ENCODE data around the gene OST4.
"Not testable (repeated sequence)": the region's sequence is repeated elsewhere in the genome, so short reads cannot be mapped to it uniquely, and the experiment has no call there.

Gene OST4

GRCh38 chr2:27071277-27071989 is at the start of gene OST4:
TSS of gene OST4 (minus strand) at chr2:27071654.
- H3K4me1 ChIP-seq = peaks cover 73% of the 10 kb centered on the region
- H3K9ac ChIP-seq = peak within 1 kb of the TSS; percentile 90
- H3K27ac ChIP-seq = peak within 1 kb of the TSS; percentile 93
- peak within 1 kb of the TSS; percentile 87 for H3K4me3 ChIP-seq
- peaks cover 39% of the 10 kb centered on the region for H3K36me3 ChIP-seq
- TF ChIP-seq Cebpa-rat (IDR thresholded peaks at IDR 0.05) = no peak
- H3K27me3 ChIP-seq = no peaks in the 10 kb centered on the region
- peaks cover 43% of the 10 kb centered on the region for H4K20me1 ChIP-seq
- H3K4me2 ChIP-seq = peak within 1 kb of the TSS; percentile 100
- H3K9me3 ChIP-seq = no peaks in the 10 kb centered on the region

- not testable (repeated sequence) for H4K20me1 ChIP-seq, H3K9me3 ChIP-seq, H3K36me3 ChIP-seq, H3K9ac ChIP-seq, H3K27ac ChIP-seq
- H3K4me2 ChIP-seq = peak overlapping the region; percentile 85
- H3K4me1 ChIP-seq = 0 out of 2 replicates have a peak, but pooled peaks cover 12% of the 10 kb centered on the region
- H3K4me3 ChIP-seq = peak overlapping the region; percentile 68
- peaks cover 75% of the 10 kb centered on the region for H3K27me3 ChIP-seq
These were observed 47.8 kb upstream of the OST4 start for GRCh38 chr2:27119330-27119670.

- Histone ChIP-seq H4K20me1 (no peaks in the 10 kb centered on the region), H3K36me3 (no peaks in the 10 kb centered on the region), H3K9ac (peak within 1 kb of the TSS; percentile 60), H3K9me3 (no peaks in the 10 kb centered on the region), H3K4me2 (peak within 1 kb of the TSS; percentile 85), H3K27ac (0 out of 2 replicates have a peak within 1 kb of the TSS, but pooled peaks have one; percentile 26), H3K4me1 (0 out of 2 replicates have a peak, but pooled peaks cover 12% of the 10 kb centered on the region), H3K27me3 (peaks cover 69% of the 10 kb centered on the region), H3K4me3 (peak within 1 kb of the TSS; percentile 68)
- no peak for TF ChIP-seq Cebpa-rat (IDR thresholded peaks at IDR 0.05)
These were observed 47.3 kb upstream of the OST4 start, which contains the start of gene CGREF1 for GRCh38 chr2:27118525-27119329. TSS of gene CGREF1 (minus strand) at chr2:27119128. CDS start at chr2:27104366, 14,762 bp downstream.

GRCh38 chr2:27117995-27118524 is 46.6 kb upstream of the OST4 start:
- TF ChIP-seq Cebpa-rat (IDR thresholded peaks at IDR 0.05) = no peak
- Histone ChIP-seq H3K27ac (no peak overlapping the region), H3K4me3 (peak overlapping the region; percentile 68), H4K20me1 (no peaks in the 10 kb centered on the region), H3K36me3 (no peaks in the 10 kb centered on the region), H3K9me3 (no peaks in the 10 kb centered on the region), H3K4me1 (0 out of 2 replicates have a peak, but pooled peaks cover 12% of the 10 kb centered on the region), H3K4me2 (peak overlapping the region; percentile 85), H3K27me3 (peaks cover 62% of the 10 kb centered on the region), H3K9ac (no peak overlapping the region)

- Histone ChIP-seq H4K20me1 (no peaks in the 10 kb centered on the region), H3K4me3 (no peak overlapping the region), H3K4me2 (no peak overlapping the region), H3K27me3 (peaks cover 37% of the 10 kb centered on the region), H3K27ac (no peak overlapping the region), H3K9me3 (no peaks in the 10 kb centered on the region), H3K9ac (no peak overlapping the region), H3K36me3 (no peaks in the 10 kb centered on the region), H3K4me1 (0 out of 2 replicates have a peak, but pooled peaks cover 12% of the 10 kb centered on the region)
- TF ChIP-seq Cebpa-rat (IDR thresholded peaks at IDR 0.05) = no peak
These were observed 44.1 kb upstream of the OST4 start for GRCh38 chr2:27115519-27115918.

- not testable (repeated sequence) for H3K9ac ChIP-seq, H3K4me3 ChIP-seq, H3K4me2 ChIP-seq, H3K9me3 ChIP-seq, H3K4me1 ChIP-seq, H3K27ac ChIP-seq, H3K27me3 ChIP-seq, H4K20me1 ChIP-seq, H3K36me3 ChIP-seq
These were observed 40.1 kb upstream of the OST4 start for GRCh38 chr2:27111392-27112078.

- H4K20me1 ChIP-seq, H3K36me3 ChIP-seq, H3K27me3 ChIP-seq, H3K9ac ChIP-seq, H3K4me1 ChIP-seq, H3K4me2 ChIP-seq, H3K9me3 ChIP-seq, H3K4me3 ChIP-seq, H3K27ac ChIP-seq: not testable (repeated sequence)
These were observed 39.3 kb upstream of the OST4 start for GRCh38 chr2:27110603-27111352.

GRCh38 chr2:27109083-27109482 is 37.6 kb upstream of the OST4 start:
- no peak overlapping the region for H3K4me2 ChIP-seq
- H3K4me1 ChIP-seq = peaks cover 14% of the 10 kb centered on the region
- no peaks in the 10 kb centered on the region for H3K9me3 ChIP-seq
- no peak overlapping the region for H3K9ac ChIP-seq
- no peaks in the 10 kb centered on the region for H4K20me1 ChIP-seq
- no peaks in the 10 kb centered on the region for H3K27me3 ChIP-seq
- no peaks in the 10 kb centered on the region for H3K36me3 ChIP-seq
- TF ChIP-seq Cebpa-rat (IDR thresholded peaks at IDR 0.05) = no peak
- no peak overlapping the region for H3K4me3 ChIP-seq
- no peak overlapping the region for H3K27ac ChIP-seq

GRCh38 chr2:27108221-27108620 is 36.8 kb upstream of the OST4 start:
- Histone ChIP-seq H3K4me1 (peaks cover 14% of the 10 kb centered on the region), H3K9ac (no peak overlapping the region), H3K27me3 (no peaks in the 10 kb centered on the region), H3K9me3 (no peaks in the 10 kb centered on the region), H3K4me3 (no peak overlapping the region), H3K36me3 (no peaks in the 10 kb centered on the region), H3K27ac (no peak overlapping the region), H3K4me2 (no peak overlapping the region), H4K20me1 (no peaks in the 10 kb centered on the region)
- no peak for TF ChIP-seq Cebpa-rat (IDR thresholded peaks at IDR 0.05)
